Kidney (tissue), 14 donors: ENCODE results near the gene PPP2R2B. TPM values are rescaled to one million over a fixed set of nuclear protein-coding genes. Genes with fewer than 3 reads are reported as not detected.

Experiments
- DNase-seq, 5 donors: peaks; one replicate each; pipeline ENCODE4 v3.0.0-alpha.2; 2013 to 2020
- FAIRE-seq: peaks from 2 replicates; lab custom pipeline; 2012; peaks lifted over from hg19 to GRCh38; lab: Jason Lieb, UNC
- H3K27ac ChIP-seq, 2 donors: one replicate each; pipeline ENCODE4 v1.7.0; 2013; ENCODE audit warnings: low read depth in 2 of 2, low read length in 2 of 2, inconsistent platforms in 1 of 2
- H3K27me3 ChIP-seq: one replicate; pipeline ENCODE4 v1.7.1; 2013; ENCODE audit warnings: low read length, inconsistent platforms; ENCODE audit not compliant: control insufficient read depth, insufficient read depth
- H3K36me3 ChIP-seq, 3 donors: one replicate each; pipeline versions ENCODE4 v1.7.0 to v1.7.1; 2013; ENCODE audit warnings: low read length in 3 of 3, control low read depth in 1 of 3, inconsistent platforms in 1 of 3; ENCODE audit not compliant: insufficient read depth in 3 of 3, control insufficient read depth in 2 of 3
- H3K4me1 ChIP-seq, 3 donors: one replicate each; pipeline versions ENCODE4 v1.7.0 to v1.7.1; 2013; ENCODE audit warnings: low read length in 3 of 3, inconsistent platforms in 1 of 3, low read depth in 1 of 3; ENCODE audit not compliant: control insufficient read depth in 2 of 3, insufficient read depth in 2 of 3
- H3K4me3 ChIP-seq, 3 donors: one replicate each; pipeline versions ENCODE4 v1.7.0 to v1.8.1; 2013; ENCODE audit warnings: low read length in 3 of 3, control low read depth in 1 of 3, inconsistent platforms in 1 of 3
- H3K9ac ChIP-seq, 3 donors: one replicate each; pipeline versions ENCODE4 v1.7.0 to v1.7.1; 2013; ENCODE audit warnings: low read length in 3 of 3, control low read depth in 1 of 3, inconsistent platforms in 1 of 3
- H3K9me3 ChIP-seq, 3 donors: one replicate each; pipeline versions ENCODE4 v1.7.0 to v1.7.1; 2013; ENCODE audit warnings: low read length in 3 of 3, control low read depth in 1 of 3, inconsistent platforms in 1 of 3; ENCODE audit not compliant: control insufficient read depth in 2 of 3, insufficient read depth in 1 of 3
- CTCF ChIP-seq: IDR thresholded peaks from 3 replicates; pipeline ENCODE4 v1.5.1; 2012; ENCODE audit warnings: mild to moderate bottlenecking, moderate library complexity, borderline replicate concordance; ENCODE audit not compliant: insufficient read depth; ENCODE audit errors: extremely low read depth
- intact Hi-C: fragments of 100-400 bp; cut with DNase I; formaldehyde crosslinking; loops from one replicate; pipeline ENCODE4 v1.11.1; 2022
- polyA plus RNA-seq: library from polyadenylated mRNA; stranded (reverse); fragments of 350-450 nt; fragmentation: Illumina TruSeq; extraction: RNeasy Lipid Tissue Mini Kit (QIAGEN cat#74804); gene quantifications from one replicate; pipeline ENCODE4 v1.2.3, GENCODE V29; 2014; ENCODE audit warnings: low read depth, low replicate concordance; ENCODE audit not compliant: insufficient read depth
- total RNA-seq: library from RNA; stranded (reverse); fragmentation: NEBNext Ultra II Directional; extraction: Animal tissue kit (Norgen Biotek cat#: 25700); gene quantifications from one replicate; pipeline ENCODE4 v1.2.1, GENCODE V29; 2021
- donor health status: control.
- donor health status: control.
- donor health status: control.
- donor health status: control.
- donor health status: control.
- donor health status: DM: yes; HTN: yes; CAD: no.
- donor health status: Normal renal cell carcinoma (clear cell type).

PPP2R2B gene
- total and polyA plus RNA-seq, 2 donors from 2014 or later, result 4.0 to 8.2 TPM

DNA sequence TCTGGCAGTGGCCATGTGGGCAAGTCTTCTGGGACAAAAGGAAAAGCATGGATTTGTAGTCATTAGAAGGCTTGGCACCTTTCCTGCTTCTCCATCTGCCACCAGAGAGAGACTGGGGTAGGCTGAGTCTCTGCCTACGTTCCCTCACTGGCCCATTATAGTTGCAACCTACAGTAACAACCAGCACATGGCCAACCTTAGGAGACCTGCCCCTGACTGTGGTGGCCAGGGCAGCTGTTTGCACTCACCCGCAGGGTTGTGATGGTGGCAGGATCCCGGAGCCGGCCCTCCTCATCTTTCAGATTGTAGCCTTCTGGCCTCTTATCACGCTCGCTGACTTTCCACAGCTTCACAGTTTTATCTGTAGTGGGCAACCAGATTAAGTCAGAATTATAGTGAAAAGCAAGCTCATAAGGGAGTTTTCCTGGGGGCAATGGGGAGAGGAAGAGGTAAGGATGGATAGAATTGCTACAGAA is 187.6 kb downstream of the PPP2R2B start:
- no peak overlapping the region for H3K9ac ChIP-seq
- intact Hi-C loops, result no loop called here
- H3K4me3 ChIP-seq, result no peak overlapping the region
- no peak for FAIRE-seq
- no peaks in the 10 kb centered on the region for H3K27me3 ChIP-seq
- H3K36me3 ChIP-seq, result no peaks in the 10 kb centered on the region
- no peaks in the 10 kb centered on the region for H3K4me1 ChIP-seq
- TF ChIP-seq CTCF, result no peak
- no peak overlapping the region for H3K27ac ChIP-seq
- no peaks in the 10 kb centered on the region for H3K9me3 ChIP-seq
- no peak for DNase-seq

GRCh38 chr5:146687630-146688029 is 190.9 kb downstream of the PPP2R2B start:
- intact Hi-C loops, result no loop called here

GRCh38 chr5:146683861-146684260 is 194.7 kb downstream of the PPP2R2B start:
- FAIRE-seq, result no peak

More at GRCh38 chr5:146687630-146688029, 190.9 kb downstream of the PPP2R2B start:
- no peak for DNase-seq
- no peak for TF ChIP-seq CTCF
- Histone ChIP-seq H3K4me1 (no peaks in the 10 kb centered on the region), H3K36me3 (no peaks in the 10 kb centered on the region), H3K27ac (no peak overlapping the region), H3K9ac (no peak overlapping the region), H3K27me3 (no peaks in the 10 kb centered on the region), H3K9me3 (no peaks in the 10 kb centered on the region), H3K4me3 (no peak overlapping the region)
- FAIRE-seq, result no peak

More at GRCh38 chr5:146683861-146684260, 194.7 kb downstream of the PPP2R2B start:
- Histone ChIP-seq H3K4me3 (no peak overlapping the region), H3K36me3 (no peaks in the 10 kb centered on the region), H3K9me3 (no peaks in the 10 kb centered on the region), H3K9ac (no peak overlapping the region), H3K4me1 (no peaks in the 10 kb centered on the region), H3K27ac (no peak overlapping the region), H3K27me3 (no peaks in the 10 kb centered on the region)
- no peak for TF ChIP-seq CTCF
- intact Hi-C loops, result no loop called here
- no peak for DNase-seq
